Astrocyte of the cerebellum (primary cell): ENCODE data around the gene VDR.

Source experiments
- DNase-seq: peaks from one replicate; pipeline ENCODE4 v3.0.0-alpha.2; 2011; ENCODE audit warnings: low read depth
- H3K4me3 ChIP-seq: 2 replicates; pipeline ENCODE4 v1.5.1; 2011; ENCODE audit warnings: mild to moderate bottlenecking, low read depth, low read length, moderate library complexity
- in situ Hi-C: cut with HindIII; loops from 2 replicates; pipeline ENCODE4 v1.10.0; 2017; ENCODE audit warnings: low sequenced_read_pairs
- TF ChIP-seq, protein P1 (sequence below): IDR thresholded peaks from 2 replicates; pipeline ENCODE4 v1.5.1; 2012; ENCODE audit warnings: low read length, low read depth, moderate library complexity, mild to moderate bottlenecking; ENCODE audit errors: missing control alignments

VDR gene

DNA sequence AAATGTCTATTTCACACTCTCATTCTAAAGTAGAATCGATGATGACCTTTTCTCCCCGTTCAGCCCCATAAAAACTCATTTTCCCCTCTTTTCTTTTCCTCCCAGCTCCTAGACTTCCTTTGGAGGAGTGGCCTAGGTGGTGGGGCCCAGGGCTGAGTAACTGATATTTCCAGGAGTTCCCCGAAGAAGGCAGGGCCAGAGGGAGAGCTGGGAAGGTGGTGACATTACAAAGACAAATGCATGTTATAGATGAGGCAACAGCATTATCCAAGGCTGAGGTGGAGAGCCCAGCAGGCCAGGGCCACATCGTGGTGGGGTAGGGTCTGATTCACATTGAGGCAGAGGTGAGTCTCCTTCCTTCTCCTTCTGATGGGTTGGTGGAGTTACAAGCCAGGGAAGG, 62.9 kb downstream of the VDR start:
- DNase-seq = no peak
- in situ Hi-C loops = no loop called here
- no peak overlapping the region for H3K4me3 ChIP-seq
- TF ChIP-seq, protein P1, sequence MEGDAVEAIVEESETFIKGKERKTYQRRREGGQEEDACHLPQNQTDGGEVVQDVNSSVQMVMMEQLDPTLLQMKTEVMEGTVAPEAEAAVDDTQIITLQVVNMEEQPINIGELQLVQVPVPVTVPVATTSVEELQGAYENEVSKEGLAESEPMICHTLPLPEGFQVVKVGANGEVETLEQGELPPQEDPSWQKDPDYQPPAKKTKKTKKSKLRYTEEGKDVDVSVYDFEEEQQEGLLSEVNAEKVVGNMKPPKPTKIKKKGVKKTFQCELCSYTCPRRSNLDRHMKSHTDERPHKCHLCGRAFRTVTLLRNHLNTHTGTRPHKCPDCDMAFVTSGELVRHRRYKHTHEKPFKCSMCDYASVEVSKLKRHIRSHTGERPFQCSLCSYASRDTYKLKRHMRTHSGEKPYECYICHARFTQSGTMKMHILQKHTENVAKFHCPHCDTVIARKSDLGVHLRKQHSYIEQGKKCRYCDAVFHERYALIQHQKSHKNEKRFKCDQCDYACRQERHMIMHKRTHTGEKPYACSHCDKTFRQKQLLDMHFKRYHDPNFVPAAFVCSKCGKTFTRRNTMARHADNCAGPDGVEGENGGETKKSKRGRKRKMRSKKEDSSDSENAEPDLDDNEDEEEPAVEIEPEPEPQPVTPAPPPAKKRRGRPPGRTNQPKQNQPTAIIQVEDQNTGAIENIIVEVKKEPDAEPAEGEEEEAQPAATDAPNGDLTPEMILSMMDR = no peak

DNA sequence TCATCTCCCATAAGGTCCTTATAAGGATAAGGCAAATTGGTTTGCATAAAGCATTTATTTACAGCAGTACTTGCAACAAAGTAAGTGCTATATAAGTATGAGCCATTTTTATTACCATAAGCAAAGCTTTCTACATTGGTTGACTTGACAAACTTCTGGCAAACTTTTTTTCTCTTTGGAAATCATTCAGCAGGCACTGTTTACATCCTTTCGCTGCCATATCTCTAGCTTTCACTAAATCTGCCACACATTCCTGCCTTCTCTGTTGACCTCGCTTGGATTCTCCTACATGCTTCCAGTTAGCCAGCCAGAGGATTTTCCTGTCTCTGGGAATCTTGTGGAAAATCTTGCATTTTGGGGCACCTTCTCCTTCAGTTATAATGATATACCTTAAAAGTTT, 63.3 kb downstream of the VDR start:
- TF ChIP-seq, protein P1 = no peak
- DNase-seq = no peak
- in situ Hi-C loops = no loop called here
- no peak overlapping the region for H3K4me3 ChIP-seq

DNA sequence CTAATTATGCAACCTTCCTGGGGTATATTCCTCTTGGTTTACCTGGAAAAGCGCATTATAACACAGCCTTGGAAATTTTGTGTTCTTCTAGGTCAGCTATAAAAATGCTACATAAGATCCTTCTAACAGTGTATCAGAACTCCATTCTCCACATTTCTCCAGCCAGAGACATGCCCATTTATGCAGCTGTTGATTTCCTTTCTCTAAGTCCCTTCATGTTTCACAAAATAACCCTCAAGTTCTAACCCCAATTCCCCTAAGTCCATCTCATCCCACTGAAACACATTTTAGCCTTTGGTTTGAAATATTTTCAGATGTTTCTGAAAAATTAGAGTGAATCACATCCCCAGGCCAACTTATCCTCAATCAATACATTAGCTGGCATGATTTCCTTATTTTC, 64.2 kb downstream of the VDR start:
- H3K4me3 ChIP-seq = no peak overlapping the region
- TF ChIP-seq, protein P1 = no peak
- in situ Hi-C loops = no loop called here
- no peak for DNase-seq

DNA sequence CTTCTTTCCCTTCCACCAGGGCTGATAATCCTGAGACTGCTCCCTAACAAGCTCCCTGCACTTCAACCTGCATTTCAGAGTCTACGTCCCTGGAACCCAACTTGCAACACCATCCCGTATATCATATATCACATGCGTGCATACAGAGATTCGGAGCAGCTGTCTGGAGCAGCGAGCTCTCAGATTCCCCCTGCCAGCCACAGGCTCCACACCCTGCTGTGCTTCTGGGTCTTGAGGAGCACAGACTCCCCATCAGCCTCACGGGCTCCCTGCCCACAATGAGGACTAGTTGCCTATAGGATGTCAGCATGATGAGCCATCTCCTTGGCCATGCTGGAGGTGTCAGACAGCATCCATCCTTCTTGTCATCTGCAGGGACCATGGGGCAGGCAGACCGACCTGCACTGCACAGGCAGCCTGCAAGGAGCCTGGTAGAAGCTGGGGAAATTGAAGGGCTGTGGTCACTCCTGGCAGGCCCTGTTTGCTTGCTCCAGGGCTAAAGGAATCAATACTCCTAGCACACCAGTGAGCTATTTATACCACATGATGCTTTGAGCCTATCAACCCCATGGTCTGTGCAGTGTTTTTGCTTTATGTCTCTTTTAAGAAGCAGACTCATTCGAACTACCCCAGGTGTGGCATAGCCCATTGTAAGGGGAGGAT, 65.4 kb downstream of the VDR start:
- in situ Hi-C loops = no loop called here
- no peak overlapping the region for H3K4me3 ChIP-seq
- no peak for DNase-seq
- TF ChIP-seq, protein P1 = no peak

DNA sequence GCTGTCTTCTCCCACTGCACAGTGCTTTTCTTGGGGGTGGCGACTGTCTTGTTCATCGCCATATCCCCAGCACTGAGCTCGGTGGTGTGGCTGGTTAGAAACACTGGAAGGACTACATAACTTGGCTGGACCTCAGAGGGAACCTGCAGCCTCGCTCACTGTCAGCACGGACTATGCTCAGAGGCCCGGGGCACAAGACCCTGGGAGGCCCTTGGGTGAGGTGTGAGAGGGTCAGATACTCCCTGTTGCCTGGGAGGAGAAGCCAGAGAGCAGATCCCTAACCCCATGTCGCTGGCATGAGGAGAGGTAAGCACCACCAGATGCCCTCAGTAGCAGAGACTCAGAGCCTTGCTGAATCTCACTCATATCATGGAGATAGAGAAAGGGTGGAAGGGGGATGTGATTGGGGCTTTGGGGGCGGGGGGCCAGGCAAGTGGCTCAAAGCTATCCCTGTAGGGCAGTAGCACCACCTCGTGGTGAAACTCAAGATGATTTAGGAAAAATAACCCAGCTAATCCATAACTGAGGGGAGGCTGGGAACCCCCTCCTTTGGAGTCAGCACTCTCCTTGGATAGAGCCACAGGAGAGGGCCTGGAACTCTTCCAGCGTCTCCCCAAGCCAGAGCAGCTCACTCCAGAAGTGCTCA, 66.4 kb downstream of the VDR start:
- DNase-seq = no peak
- no peak overlapping the region for H3K4me3 ChIP-seq
- in situ Hi-C loops = no loop called here
- TF ChIP-seq, protein P1 = peak; percentile 45

DNA sequence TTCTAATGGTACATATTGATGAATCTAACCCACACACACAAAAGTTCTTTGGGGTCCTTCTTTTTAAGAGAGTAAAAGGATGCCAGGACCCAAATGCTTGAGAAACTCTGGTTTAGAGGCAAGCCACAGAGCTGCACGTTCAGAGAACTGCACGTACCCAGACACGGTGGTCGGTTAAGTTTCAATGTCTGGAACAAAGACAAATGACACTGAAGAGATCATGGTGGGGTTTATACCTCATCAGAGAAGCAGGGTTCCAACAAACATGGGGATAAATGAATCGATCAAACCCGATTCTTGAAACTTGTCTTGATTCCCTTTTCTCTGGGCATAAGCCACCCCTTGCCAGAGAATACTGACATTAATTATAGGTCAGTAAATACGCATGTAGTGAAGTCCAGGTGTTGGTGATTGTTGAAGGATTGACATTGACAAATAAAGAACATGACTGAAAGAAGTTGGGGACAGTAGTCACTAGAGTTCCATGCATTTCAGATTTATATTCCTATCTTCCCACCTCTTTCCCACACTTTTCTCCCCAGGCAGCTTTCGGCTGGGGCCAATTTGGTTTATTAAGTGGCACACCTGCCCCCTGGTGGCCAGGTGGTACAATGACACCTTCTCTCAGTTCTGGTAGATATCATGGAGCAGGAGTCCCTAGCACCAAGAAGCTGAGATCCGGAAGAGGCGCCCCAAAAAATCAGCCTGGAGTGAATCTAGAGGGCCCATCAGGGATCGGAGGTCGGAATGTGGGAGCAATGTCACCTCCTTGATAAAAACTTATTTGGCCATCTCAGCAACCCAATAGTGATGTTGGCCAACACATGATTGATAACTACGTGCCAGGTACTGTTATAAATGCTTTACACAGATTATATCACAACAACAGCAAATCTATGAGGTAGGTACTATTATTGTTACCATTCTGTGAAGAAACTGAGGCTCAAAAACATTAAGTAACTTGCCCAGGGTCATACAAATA, 67.3 kb downstream of the VDR start:
- no peak overlapping the region for H3K4me3 ChIP-seq
- DNase-seq = peak; percentile 57
- in situ Hi-C loops = no loop called here
- TF ChIP-seq, protein P1 = peak; percentile 81
